Sigmoid colon (tissue), 4 donors: ENCODE results near the gene IQCE.

ENCODE experiments used
- EP300 ChIP-seq, 4 donors: sonication (generic); formaldehyde crosslinking; IDR thresholded peaks; one replicate each; pipeline ENCODE4 v1.6.1; 2017; ENCODE audit warnings: antibody characterized with exemption in 4 of 4
- POLR2A ChIP-seq, 2 donors: fragments of 450-650 bp; IDR thresholded peaks; one replicate each; pipeline ENCODE4 v1.6.1; 2016; ENCODE audit warnings: antibody characterized with exemption in 2 of 2, mild to moderate bottlenecking in 2 of 2, moderate library complexity in 2 of 2
- POLR2AphosphoS5 ChIP-seq, 4 donors: sonication (generic); formaldehyde crosslinking; IDR thresholded peaks; one replicate each; pipeline ENCODE4 v1.6.1; 2017; ENCODE audit warnings: antibody characterized with exemption in 4 of 4
- TF ChIP-seq, protein P1 (sequence below), 4 experiments: fragments of 450-650 bp in 3 of 4; fragments of 200-600 bp in 1 of 4; IDR thresholded peaks; one replicate each; pipeline ENCODE4 v1.5.1; 2016 to 2019; ENCODE audit warnings: antibody characterized with exemption in 4 of 4, mild to moderate bottlenecking in 3 of 4, moderate library complexity in 2 of 4

DNA sequence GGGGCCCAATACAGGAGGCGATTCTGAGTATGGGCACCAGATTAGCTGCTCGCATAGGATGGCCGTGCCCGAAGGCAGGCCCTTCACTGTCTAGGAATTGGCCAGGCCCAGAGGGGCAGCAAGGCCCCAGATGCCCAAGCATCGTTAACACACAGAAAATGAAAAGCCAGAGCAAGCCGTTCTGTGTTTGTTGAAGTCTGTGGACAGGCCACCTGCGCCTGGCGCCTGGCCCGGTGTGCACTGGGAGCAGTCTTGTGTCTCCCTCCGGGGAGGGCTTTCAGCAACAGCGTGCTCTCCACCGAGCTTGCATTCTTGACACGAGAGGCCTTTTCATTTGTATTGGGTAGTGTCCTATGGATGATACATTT lies 38.5 kb downstream of the IQCE start:
- TF ChIP-seq, protein P1, sequence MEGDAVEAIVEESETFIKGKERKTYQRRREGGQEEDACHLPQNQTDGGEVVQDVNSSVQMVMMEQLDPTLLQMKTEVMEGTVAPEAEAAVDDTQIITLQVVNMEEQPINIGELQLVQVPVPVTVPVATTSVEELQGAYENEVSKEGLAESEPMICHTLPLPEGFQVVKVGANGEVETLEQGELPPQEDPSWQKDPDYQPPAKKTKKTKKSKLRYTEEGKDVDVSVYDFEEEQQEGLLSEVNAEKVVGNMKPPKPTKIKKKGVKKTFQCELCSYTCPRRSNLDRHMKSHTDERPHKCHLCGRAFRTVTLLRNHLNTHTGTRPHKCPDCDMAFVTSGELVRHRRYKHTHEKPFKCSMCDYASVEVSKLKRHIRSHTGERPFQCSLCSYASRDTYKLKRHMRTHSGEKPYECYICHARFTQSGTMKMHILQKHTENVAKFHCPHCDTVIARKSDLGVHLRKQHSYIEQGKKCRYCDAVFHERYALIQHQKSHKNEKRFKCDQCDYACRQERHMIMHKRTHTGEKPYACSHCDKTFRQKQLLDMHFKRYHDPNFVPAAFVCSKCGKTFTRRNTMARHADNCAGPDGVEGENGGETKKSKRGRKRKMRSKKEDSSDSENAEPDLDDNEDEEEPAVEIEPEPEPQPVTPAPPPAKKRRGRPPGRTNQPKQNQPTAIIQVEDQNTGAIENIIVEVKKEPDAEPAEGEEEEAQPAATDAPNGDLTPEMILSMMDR (IDR thresholded peaks at IDR 0.05), result no peak
- TF ChIP-seq EP300 (IDR thresholded peaks at IDR 0.05) (no peak), POLR2A (IDR thresholded peaks at IDR 0.05) (no peak), POLR2AphosphoS5 (IDR thresholded peaks at IDR 0.05) (no peak)
